ENCODE data around the gene ABCD1. TPM values are rescaled to one million over a fixed set of nuclear protein-coding genes. Genes with fewer than 3 reads are reported as not detected.
"Not testable (repeated sequence)": the region's sequence is repeated elsewhere in the genome, so short reads cannot be mapped to it uniquely, and the experiment has no call there.

ABCD1 gene
- total RNA-seq, 1 donor from 2014 or later, result 11.0 TPM

DNA sequence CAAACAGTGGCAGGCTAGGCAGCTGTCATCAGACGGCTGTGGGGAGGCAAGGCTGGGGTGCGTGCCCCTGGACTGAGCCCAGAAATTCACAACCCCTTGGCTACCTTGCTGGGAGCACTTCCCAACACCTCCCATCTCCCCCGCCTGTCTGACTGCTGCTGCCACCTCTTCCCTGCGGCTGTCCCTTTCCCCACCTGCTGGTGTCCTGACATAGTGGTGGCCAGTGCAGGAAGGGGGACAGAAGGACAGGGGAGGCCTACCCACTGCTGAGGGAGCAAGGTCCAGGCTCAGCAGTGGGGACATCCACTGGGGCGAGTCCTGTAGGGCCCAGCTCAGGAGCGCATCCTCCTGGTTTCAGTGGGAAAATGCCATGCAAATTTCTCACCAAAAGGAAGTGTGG, 3.4 kb downstream of the ABCD1 start:
- Histone ChIP-seq H3K27me3 (no peaks in the 10 kb centered on the region), H3K4me1 (peaks cover 37% of the 10 kb centered on the region), H3K9me3 (no peaks in the 10 kb centered on the region), H3K4me3 (no peak overlapping the region), H3K27ac (no peak overlapping the region), H3K36me3 (no peaks in the 10 kb centered on the region)
- TF ChIP-seq POLR2AphosphoS5 (IDR thresholded peaks at IDR 0.05; ENCODE audit: insufficient read depth in 1 of 2, low read depth in 1 of 2) (no peak), POLR2A (IDR thresholded peaks at IDR 0.05) (no peak)
- TF ChIP-seq, protein P1, sequence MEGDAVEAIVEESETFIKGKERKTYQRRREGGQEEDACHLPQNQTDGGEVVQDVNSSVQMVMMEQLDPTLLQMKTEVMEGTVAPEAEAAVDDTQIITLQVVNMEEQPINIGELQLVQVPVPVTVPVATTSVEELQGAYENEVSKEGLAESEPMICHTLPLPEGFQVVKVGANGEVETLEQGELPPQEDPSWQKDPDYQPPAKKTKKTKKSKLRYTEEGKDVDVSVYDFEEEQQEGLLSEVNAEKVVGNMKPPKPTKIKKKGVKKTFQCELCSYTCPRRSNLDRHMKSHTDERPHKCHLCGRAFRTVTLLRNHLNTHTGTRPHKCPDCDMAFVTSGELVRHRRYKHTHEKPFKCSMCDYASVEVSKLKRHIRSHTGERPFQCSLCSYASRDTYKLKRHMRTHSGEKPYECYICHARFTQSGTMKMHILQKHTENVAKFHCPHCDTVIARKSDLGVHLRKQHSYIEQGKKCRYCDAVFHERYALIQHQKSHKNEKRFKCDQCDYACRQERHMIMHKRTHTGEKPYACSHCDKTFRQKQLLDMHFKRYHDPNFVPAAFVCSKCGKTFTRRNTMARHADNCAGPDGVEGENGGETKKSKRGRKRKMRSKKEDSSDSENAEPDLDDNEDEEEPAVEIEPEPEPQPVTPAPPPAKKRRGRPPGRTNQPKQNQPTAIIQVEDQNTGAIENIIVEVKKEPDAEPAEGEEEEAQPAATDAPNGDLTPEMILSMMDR (IDR thresholded peaks at IDR 0.05), result no peak
- intact Hi-C loops (cut with DNase I), result no loop called here
- no peak for DNase-seq (ENCODE audit: extremely low spot score in 2 of 2)

DNA sequence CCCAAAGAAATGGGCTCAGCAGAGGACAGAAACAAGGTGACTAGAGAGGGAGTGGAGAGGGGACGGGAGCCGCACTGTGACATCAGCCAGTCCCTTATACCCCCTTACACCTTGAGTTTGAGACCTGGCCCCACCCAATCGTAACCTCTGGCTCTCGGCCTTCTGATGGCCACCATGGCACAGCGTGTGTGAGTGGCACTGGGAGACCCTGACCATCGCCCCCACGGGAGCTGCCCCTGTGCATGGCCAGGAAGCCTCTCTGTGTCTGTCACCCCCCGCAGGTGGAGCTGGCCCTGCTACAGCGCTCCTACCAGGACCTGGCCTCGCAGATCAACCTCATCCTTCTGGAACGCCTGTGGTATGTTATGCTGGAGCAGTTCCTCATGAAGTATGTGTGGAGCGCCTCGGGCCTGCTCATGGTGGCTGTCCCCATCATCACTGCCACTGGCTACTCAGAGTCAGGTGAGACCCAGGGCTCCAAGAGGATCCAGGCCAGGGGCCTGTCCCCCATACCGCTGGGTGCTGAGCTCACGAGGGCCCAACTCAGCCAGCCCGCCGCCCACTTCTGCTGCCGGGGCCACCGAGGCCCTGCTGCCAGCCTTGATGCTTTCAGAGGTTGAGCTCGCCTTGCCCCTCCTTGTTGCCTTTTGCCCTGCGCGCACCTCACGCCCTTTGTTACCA, 4.4 kb downstream of the ABCD1 start:
- intact Hi-C loops (cut with DNase I), result no loop called here
- no peak overlapping the region for H3K4me3 ChIP-seq
- H3K4me1 ChIP-seq, result peaks cover 36% of the 10 kb centered on the region
- TF ChIP-seq, protein P1 (IDR thresholded peaks at IDR 0.05), result no peak
- TF ChIP-seq POLR2AphosphoS5 (IDR thresholded peaks at IDR 0.05; ENCODE audit: insufficient read depth in 1 of 2, low read depth in 1 of 2), result no peak
- no peak for TF ChIP-seq POLR2A (IDR thresholded peaks at IDR 0.05)
- H3K27ac ChIP-seq, result no peak overlapping the region
- DNase-seq (ENCODE audit: extremely low spot score in 2 of 2), result no peak
- no peaks in the 10 kb centered on the region for H3K9me3 ChIP-seq
- no peaks in the 10 kb centered on the region for H3K27me3 ChIP-seq
- no peaks in the 10 kb centered on the region for H3K36me3 ChIP-seq

DNA sequence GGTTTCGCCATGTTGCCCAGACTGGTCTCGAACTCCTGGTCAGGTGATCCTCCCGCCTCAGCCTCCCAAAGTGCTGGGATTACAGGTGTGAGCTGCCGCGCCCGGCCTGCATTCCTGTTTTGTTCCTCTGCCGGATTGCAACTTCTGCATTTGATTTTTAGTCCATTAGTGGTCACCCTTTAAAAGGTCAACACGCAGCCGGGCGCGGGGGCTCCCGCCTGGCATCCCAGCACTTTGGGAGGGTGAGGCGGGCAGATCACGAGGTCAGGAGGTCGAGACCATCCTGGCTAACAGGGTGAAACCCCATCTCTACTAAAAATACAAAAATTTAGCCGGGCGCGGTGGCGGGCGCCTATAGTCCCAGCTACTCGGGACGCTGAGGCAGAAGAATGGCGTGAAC, 5.5 kb downstream of the ABCD1 start:
- H3K27ac ChIP-seq; intact Hi-C loops (cut with DNase I); H3K27me3 ChIP-seq; H3K4me3 ChIP-seq; H3K36me3 ChIP-seq; H3K9me3 ChIP-seq; DNase-seq (ENCODE audit: extremely low spot score in 2 of 2): not testable (repeated sequence)
- peaks cover 31% of the 10 kb centered on the region for H3K4me1 ChIP-seq

DNA sequence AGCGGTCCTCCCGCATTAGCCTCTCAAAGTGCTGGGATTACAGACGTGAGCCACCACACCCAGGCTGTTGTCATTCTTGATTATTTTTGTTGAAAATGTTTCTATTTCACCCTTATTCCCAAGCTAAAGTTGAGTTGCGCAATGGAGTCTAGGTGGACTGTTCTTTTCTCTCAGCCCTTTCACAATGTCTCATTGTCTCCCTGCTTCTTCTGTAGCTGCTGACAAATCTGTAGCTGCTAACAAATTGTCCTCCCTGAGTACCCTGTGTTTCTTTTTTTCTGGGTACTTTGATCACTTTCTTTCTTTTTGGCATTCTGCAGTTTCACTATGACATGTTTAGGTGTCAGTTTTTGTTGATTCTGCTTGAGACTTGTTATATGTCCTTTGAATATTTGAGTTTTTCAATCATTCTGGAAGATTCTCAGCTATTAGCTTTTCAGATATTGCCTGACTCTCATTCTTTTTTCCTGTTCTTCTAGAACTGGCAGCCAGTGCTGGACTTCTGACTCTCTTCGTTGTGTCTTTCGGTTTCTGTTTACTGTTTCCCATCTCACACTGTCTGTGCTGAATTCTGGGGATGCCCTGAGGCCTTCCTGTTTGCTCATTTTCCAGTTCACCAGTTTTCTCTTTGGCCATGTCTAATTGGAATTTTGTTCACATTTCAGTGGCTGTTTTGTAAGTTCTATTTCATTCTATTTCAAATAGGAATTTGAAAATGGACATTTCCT, 6.6 kb downstream of the ABCD1 start:
- H3K9me3 ChIP-seq, result no peaks in the 10 kb centered on the region
- H3K27me3 ChIP-seq, result no peaks in the 10 kb centered on the region
- TF ChIP-seq POLR2AphosphoS5 (IDR thresholded peaks at IDR 0.05; ENCODE audit: insufficient read depth in 1 of 2, low read depth in 1 of 2), result no peak
- no peak for TF ChIP-seq POLR2A (IDR thresholded peaks at IDR 0.05)
- TF ChIP-seq, protein P1 (IDR thresholded peaks at IDR 0.05), result no peak
- DNase-seq (ENCODE audit: extremely low spot score in 2 of 2), result no peak
- H3K36me3 ChIP-seq, result no peaks in the 10 kb centered on the region
- H3K4me3 ChIP-seq, result no peak overlapping the region
- intact Hi-C loops (cut with DNase I), result no loop called here
- peaks cover 20% of the 10 kb centered on the region for H3K4me1 ChIP-seq
- H3K27ac ChIP-seq, result no peak overlapping the region

DNA sequence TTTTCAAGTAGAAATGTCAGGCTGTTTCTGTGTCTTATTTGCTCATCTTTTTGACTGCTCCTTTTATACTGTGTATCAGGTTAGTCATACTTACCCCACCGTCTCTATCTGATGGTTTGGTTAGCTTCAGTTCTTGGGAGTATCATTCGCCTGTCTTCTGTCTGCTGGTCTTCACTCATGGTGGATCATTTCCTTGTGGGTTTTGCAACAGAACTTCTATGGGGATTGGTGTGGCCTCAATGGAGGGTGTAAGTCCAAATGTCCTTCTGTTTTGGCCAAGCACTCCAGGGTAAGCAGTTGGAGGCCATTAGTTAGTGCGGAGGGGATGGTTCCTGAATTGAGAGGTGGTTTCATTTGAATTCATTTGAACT, 7.2 kb downstream of the ABCD1 start:
- TF ChIP-seq, protein P1 (IDR thresholded peaks at IDR 0.05), result no peak
- TF ChIP-seq POLR2AphosphoS5 (IDR thresholded peaks at IDR 0.05; ENCODE audit: insufficient read depth in 1 of 2, low read depth in 1 of 2) (no peak), POLR2A (IDR thresholded peaks at IDR 0.05) (no peak)
- Histone ChIP-seq H3K9me3 (no peaks in the 10 kb centered on the region), H3K4me3 (no peak overlapping the region), H3K27me3 (no peaks in the 10 kb centered on the region), H3K4me1 (peaks cover 14% of the 10 kb centered on the region), H3K27ac (no peak overlapping the region), H3K36me3 (no peaks in the 10 kb centered on the region)
- no peak for DNase-seq (ENCODE audit: extremely low spot score in 2 of 2)
- intact Hi-C loops (cut with DNase I), result no loop called here
